Measurements from ENCODE around the gene ERCC1. TPM values are rescaled to one million over a fixed set of nuclear protein-coding genes. Genes with fewer than 3 reads are reported as not detected.

Gene ERCC1
- total and polyA plus RNA-seq, 2 of the 13 experiments (the other 11 are each of a cell fraction or from before 2014, with no cell fraction given), result 40.0 to 66.4 TPM

- Histone ChIP-seq H3K9ac (ENCODE audit: insufficient read depth, low read depth, low read length) (peak overlapping the region; percentile 92), H3K27ac (ENCODE audit: extremely low read length, insufficient read depth, low read length) (peak overlapping the region; percentile 84), H4K20me1 (ENCODE audit: insufficient read depth, low read length) (no peaks in the 10 kb centered on the region), H3K27me3 (ENCODE audit: control insufficient read depth in 1 of 2, insufficient read depth in 2 of 2, low read length in 2 of 2) (no peaks in the 10 kb centered on the region), H3K9me3 (ENCODE audit: low read length) (no peaks in the 10 kb centered on the region), H2AFZ (ENCODE audit: low read length) (no peak overlapping the region), H3K4me2 (ENCODE audit: low read depth, low read length) (peak overlapping the region; percentile 96), H3K4me1 (ENCODE audit: insufficient read depth, low read length) (peaks cover 74% of the 10 kb centered on the region), H3K4me3 (replicated peaks in 1 of 3; ENCODE audit: insufficient read depth in 1 of 3, low read depth in 2 of 3, low read length in 3 of 3) (peak overlapping the region; percentile 60 to 78 (median 63)), H3K36me3 (replicated peaks in 1 of 2; ENCODE audit: control insufficient read depth in 1 of 2, insufficient read depth in 2 of 2, low read length in 2 of 2) (no peaks in the 10 kb centered on the region), H3K79me2 (ENCODE audit: insufficient read depth, low read length) (no peaks in the 10 kb centered on the region)
- in situ Hi-C loops (cut with HindIII; ENCODE audit: extremely low pct_ligation_motif_present, low pct_unique_long_range_greater_than_20kb) (loop anchor here (5.0 kb wide), 1 partner anchor 34 kb away; no protein-coding TSS in a partner anchor), intact Hi-C loops (cut with micrococcal nuclease; ENCODE audit: unreplicated experiment) (no loop called here)
- ChIA-PET POLR2A (no interaction called here), CTCF (ENCODE audit: low intra/inter-chr PET ratio, low total read pairs) (no interaction called here)
- BruUV-seq (replicated peaks), result no TSS peak
- peak; percentile 93 for DNase-seq (ENCODE audit: low spot score)
- ATAC-seq, result peak; percentile 60
- under 1% methylated on average over 31 of the region's 49 CpGs for WGBS (ENCODE audit: low lambda C conversion rate)
- FAIRE-seq, result no peak
- no peak for TF ChIP-seq RBM39 (IDR thresholded peaks at IDR 0.05; ENCODE audit: low read depth, low read length, poor library complexity, severe bottlenecking)
- TF ChIP-seq ZSCAN22 (CRISPR knock-in tag; IDR thresholded peaks at IDR 0.05), result no peak
- no peak for TF ChIP-seq ZNF704 (CRISPR knock-in tag; IDR thresholded peaks at IDR 0.05; ENCODE audit: borderline replicate concordance)
- TF ChIP-seq ZFX (CRISPR knock-in tag; IDR thresholded peaks at IDR 0.05; ENCODE audit: low read depth), result peak; percentile 50; the same call in 1 of the 2 replicates
- TF ChIP-seq GATAD1 (CRISPR knock-in tag; IDR thresholded peaks at IDR 0.05), result peak; percentile 70; the same call in 1 of the 2 replicates
- 0 out of 2 replicates have a peak, but pooled peaks have one; percentile 31 for TF ChIP-seq FOXJ3 (CRISPR knock-in tag; IDR thresholded peaks at IDR 0.05; ENCODE audit: borderline replicate concordance)
- TF ChIP-seq ZNF264 (CRISPR knock-in tag; IDR thresholded peaks at IDR 0.05), result 0 out of 2 replicates have a peak, but pooled peaks have one; percentile 31
- 0 out of 2 replicates have a peak, but pooled peaks have one; percentile 21 for TF ChIP-seq NFYC (CRISPR knock-in tag; IDR thresholded peaks at IDR 0.05)
- 0 out of 2 replicates have a peak, but pooled peaks have one; percentile 38 for TF ChIP-seq PCBP1 (IDR thresholded peaks at IDR 0.05; ENCODE audit: borderline replicate concordance, low read depth, low read length)
- TF ChIP-seq POLR2G (IDR thresholded peaks at IDR 0.05; ENCODE audit: low read depth, low read length), result peak; percentile 54
- peak; percentile 92 for TF ChIP-seq IKZF5 (CRISPR knock-in tag; IDR thresholded peaks at IDR 0.05)
- TF ChIP-seq POGK (CRISPR knock-in tag; conservative IDR thresholded peaks at IDR 0.05), result peak; percentile 72; the same call in 1 of the 2 replicates
- no peak for TF ChIP-seq CCAR2 (optimal IDR thresholded peaks at IDR 0.05; ENCODE audit: low read depth, low read length)
- TF ChIP-seq ZNF292 (CRISPR knock-in tag; IDR thresholded peaks at IDR 0.05; ENCODE audit: borderline replicate concordance, low read depth), result 0 out of 2 replicates have a peak, but pooled peaks have one; percentile 38
- no peak for TF ChIP-seq ZNF781 (CRISPR knock-in tag; IDR thresholded peaks at IDR 0.05; ENCODE audit: borderline replicate concordance, not compliant biosample characterization)
- peak; percentile 62; the same call in 1 of the 2 replicates for TF ChIP-seq PITX1 (CRISPR knock-in tag; IDR thresholded peaks at IDR 0.05)
- 0 out of 2 replicates have a peak, but pooled peaks have one; percentile 27 for TF ChIP-seq ZNF552 (CRISPR knock-in tag; IDR thresholded peaks at IDR 0.05; ENCODE audit: borderline replicate concordance)
Observed at GRCh38 chr19:45443462-45444317, 20.0 kb upstream of the ERCC1 start.
